ENCODE results near the gene DOHH.

Gene DOHH

GRCh38 chr19:3479834-3480215 lies 20.6 kb downstream of the DOHH start:
- DNase-seq (ENCODE audit: low read depth) = no peak
- TF ChIP-seq CTCF (IDR thresholded peaks at IDR 0.05; ENCODE audit: low read depth, low read length) (no peak), MYC (IDR thresholded peaks at IDR 0.05; ENCODE audit: low read depth, low read length) (no peak), POLR2A (IDR thresholded peaks at IDR 0.05; ENCODE audit: extremely low read depth, insufficient read length) (no peak), MAX (IDR thresholded peaks at IDR 0.05; ENCODE audit: low read depth, low read length) (no peak)

GRCh38 chr19:3479177-3479833 lies 21.2 kb downstream of the DOHH start:
- no peak overlapping the region for H3K4me3 ChIP-seq (ENCODE audit: low read depth, low read length)
- peak; percentile 64 for DNase-seq (ENCODE audit: low read depth)
- TF ChIP-seq MYC (IDR thresholded peaks at IDR 0.05; ENCODE audit: low read depth, low read length) (no peak), POLR2A (IDR thresholded peaks at IDR 0.05; ENCODE audit: extremely low read depth, insufficient read length) (no peak), CTCF (IDR thresholded peaks at IDR 0.05; ENCODE audit: low read depth, low read length) (no peak), MAX (IDR thresholded peaks at IDR 0.05; ENCODE audit: low read depth, low read length) (no peak)

More at GRCh38 chr19:3479834-3480215, 20.6 kb downstream of the DOHH start:
- no peak overlapping the region for H3K4me3 ChIP-seq (ENCODE audit: low read depth, low read length)

GRCh38 chr19:3478409-3479176 lies 21.9 kb downstream of the DOHH start:
- TF ChIP-seq CTCF (IDR thresholded peaks at IDR 0.05; ENCODE audit: low read depth, low read length) (no peak), MAX (IDR thresholded peaks at IDR 0.05; ENCODE audit: low read depth, low read length) (no peak), MYC (IDR thresholded peaks at IDR 0.05; ENCODE audit: low read depth, low read length) (no peak), POLR2A (IDR thresholded peaks at IDR 0.05; ENCODE audit: extremely low read depth, insufficient read length) (no peak)
- DNase-seq (ENCODE audit: low read depth) = peak; percentile 61
- H3K4me3 ChIP-seq (ENCODE audit: low read depth, low read length) = no peak overlapping the region

GRCh38 chr19:3477951-3478350 lies 22.5 kb downstream of the DOHH start:
- DNase-seq (ENCODE audit: low read depth) = no peak
- H3K4me3 ChIP-seq (ENCODE audit: low read depth, low read length) = no peak overlapping the region
- TF ChIP-seq POLR2A (IDR thresholded peaks at IDR 0.05; ENCODE audit: extremely low read depth, insufficient read length) = no peak
- TF ChIP-seq MYC (IDR thresholded peaks at IDR 0.05; ENCODE audit: low read depth, low read length) = no peak
- TF ChIP-seq CTCF (IDR thresholded peaks at IDR 0.05; ENCODE audit: low read depth, low read length) = no peak
- TF ChIP-seq MAX (IDR thresholded peaks at IDR 0.05; ENCODE audit: low read depth, low read length) = no peak

- no peak for DNase-seq (ENCODE audit: low read depth)
- TF ChIP-seq MYC (IDR thresholded peaks at IDR 0.05; ENCODE audit: low read depth, low read length) (no peak), MAX (IDR thresholded peaks at IDR 0.05; ENCODE audit: low read depth, low read length) (no peak), POLR2A (IDR thresholded peaks at IDR 0.05; ENCODE audit: extremely low read depth, insufficient read length) (no peak), CTCF (IDR thresholded peaks at IDR 0.05; ENCODE audit: low read depth, low read length) (no peak)
- H3K4me3 ChIP-seq (ENCODE audit: low read depth, low read length) = no peak overlapping the region
Observed at GRCh38 chr19:3477506-3477905, 23.0 kb downstream of the DOHH start.
